HepG2 (cell line): ENCODE measurements around the gene SERPINA3. TPM values are rescaled to one million over a fixed set of nuclear protein-coding genes. Genes with fewer than 3 reads are reported as not detected.

Source experiments
- ATF3 ChIP-seq: sonication (generic); formaldehyde crosslinking; IDR thresholded peaks from 2 replicates; pipeline ENCODE4 v1.4.0; 2020; ENCODE audit warnings: missing genetic modification reagents
- ATRX ChIP-seq: sonication (generic); formaldehyde crosslinking; IDR thresholded peaks from 2 replicates; pipeline ENCODE4 v1.4.0; 2020; ENCODE audit warnings: missing genetic modification reagents, borderline replicate concordance
- BORCS8-MEF2B ChIP-seq: sonication (generic); formaldehyde crosslinking; IDR thresholded peaks from 2 replicates; pipeline ENCODE4 v1.8.0; 2022; ENCODE audit warnings: mild to moderate bottlenecking, missing genetic modification reagents
- CHD4 ChIP-seq: fragments of 200-600 bp; sonication (generic); IDR thresholded peaks from 2 replicates; pipeline ENCODE4 v1.7.0; 2017; ENCODE audit warnings: mild to moderate bottlenecking, low read length, borderline replicate concordance
- DR1 ChIP-seq: sonication (generic); formaldehyde crosslinking; IDR thresholded peaks from 2 replicates; pipeline ENCODE4 v1.8.0; 2021; ENCODE audit warnings: mild to moderate bottlenecking, missing genetic modification reagents, inconsistent platforms
- EED ChIP-seq: sonication (generic); formaldehyde crosslinking; IDR thresholded peaks from 2 replicates; pipeline ENCODE4 v1.5.0; 2020; ENCODE audit warnings: mild to moderate bottlenecking, missing genetic modification reagents
- GFI1 ChIP-seq: sonication (generic); formaldehyde crosslinking; IDR thresholded peaks from 2 replicates; pipeline ENCODE4 v1.5.0; 2020; ENCODE audit warnings: missing genetic modification reagents, mild to moderate bottlenecking, borderline replicate concordance
- HIVEP1 ChIP-seq: sonication (generic); formaldehyde crosslinking; IDR thresholded peaks from 2 replicates; pipeline ENCODE4 v1.4.0; 2020; ENCODE audit warnings: mild to moderate bottlenecking, missing genetic modification reagents
- HMGXB4 ChIP-seq, 2 experiments: sonication (generic) in 1 of 2; formaldehyde crosslinking in 1 of 2; IDR thresholded peaks; 2 replicates each; pipeline versions ENCODE4 v1.4.0 to v1.6.1; 2018 to 2020; ENCODE audit warnings: missing genetic modification reagents in 2 of 2, borderline replicate concordance in 1 of 2, low read depth in 1 of 2, mild to moderate bottlenecking in 1 of 2, missing biosample characterization in 1 of 2
- NFAT5 ChIP-seq: sonication (generic); formaldehyde crosslinking; IDR thresholded peaks from 2 replicates; pipeline ENCODE4 v1.4.0; 2020; ENCODE audit warnings: missing genetic modification reagents
- ZBTB7B ChIP-seq: sonication (generic); formaldehyde crosslinking; IDR thresholded peaks from 2 replicates; pipeline ENCODE4 v1.4.0; 2020; ENCODE audit warnings: missing genetic modification reagents
- ZNF232 ChIP-seq: sonication (generic); formaldehyde crosslinking; IDR thresholded peaks from 2 replicates; pipeline ENCODE4 v1.4.0; 2020; ENCODE audit warnings: missing genetic modification reagents, borderline replicate concordance
- polyA plus RNA-seq, 8 experiments: library from polyadenylated mRNA; depleted of rRNA in 3 of 8; stranded (reverse) in 7 of 8; unstranded in 1 of 8; fragments of >200 nt; fragmentation: Illumina TruSeq in 4 of 8; extraction: Trizol in 4 of 8; gene quantifications; 2 replicates each; pipeline versions ENCODE4 v1.2.1 to v1.2.3, GENCODE V29; 2011 to 2016; ENCODE audit warnings: low read depth in 4 of 8, missing spikeins in 1 of 8, mixed read lengths in 1 of 8; ENCODE audit not compliant: insufficient read depth in 1 of 8
- total RNA-seq, 5 experiments: library from RNA; depleted of rRNA; stranded (reverse); fragments of >200 nt; fragmentation: Illumina TruSeq; extraction: Trizol; gene quantifications; 2 replicates each; pipeline ENCODE4 v1.2.3, GENCODE V29; 2016; ENCODE audit warnings: low read depth in 1 of 5
- TF ChIP-seq, protein P1 (sequence below): sonication (generic); formaldehyde crosslinking; IDR thresholded peaks from 2 replicates; pipeline ENCODE4 v1.4.0; 2020; ENCODE audit warnings: missing genetic modification reagents, borderline replicate concordance
- TF ChIP-seq, protein P2 (sequence below): sonication (generic); formaldehyde crosslinking; IDR thresholded peaks from 2 replicates; pipeline ENCODE4 v1.4.0; 2020; ENCODE audit warnings: missing genetic modification reagents
- TF ChIP-seq, protein P3 (sequence below): sonication (generic); formaldehyde crosslinking; IDR thresholded peaks from 2 replicates; pipeline ENCODE4 v1.8.0; 2022; ENCODE audit warnings: missing genetic modification reagents, mild to moderate bottlenecking, moderate library complexity, borderline replicate concordance

SERPINA3 gene
- total and polyA plus RNA-seq, 2 of the 13 experiments (the other 11 are each of a cell fraction or from before 2014, with no cell fraction given) = 825 to 2,200 TPM

- TF ChIP-seq NFAT5 (CRISPR knock-in tag) (no peak), DR1 (CRISPR knock-in tag) (no peak), ATF3 (CRISPR knock-in tag) (no peak), HIVEP1 (CRISPR knock-in tag) (no peak), HMGXB4 (CRISPR knock-in tag; IDR thresholded peaks at IDR 0.05; ENCODE audit: borderline replicate concordance in 1 of 2, low read depth in 1 of 2) (0 out of 4 replicates have a peak, but pooled peaks of 1 of the 2 experiments have one; percentile 18), EED (no peak), GFI1 (no peak), ATRX (CRISPR knock-in tag) (no peak), ZBTB7B (CRISPR knock-in tag) (0 out of 2 replicates have a peak, but pooled peaks have one; percentile 22), ZNF232 (CRISPR knock-in tag) (no peak), BORCS8-MEF2B (CRISPR knock-in tag) (no peak), CHD4 (no peak)
- TF ChIP-seq, protein P1, sequence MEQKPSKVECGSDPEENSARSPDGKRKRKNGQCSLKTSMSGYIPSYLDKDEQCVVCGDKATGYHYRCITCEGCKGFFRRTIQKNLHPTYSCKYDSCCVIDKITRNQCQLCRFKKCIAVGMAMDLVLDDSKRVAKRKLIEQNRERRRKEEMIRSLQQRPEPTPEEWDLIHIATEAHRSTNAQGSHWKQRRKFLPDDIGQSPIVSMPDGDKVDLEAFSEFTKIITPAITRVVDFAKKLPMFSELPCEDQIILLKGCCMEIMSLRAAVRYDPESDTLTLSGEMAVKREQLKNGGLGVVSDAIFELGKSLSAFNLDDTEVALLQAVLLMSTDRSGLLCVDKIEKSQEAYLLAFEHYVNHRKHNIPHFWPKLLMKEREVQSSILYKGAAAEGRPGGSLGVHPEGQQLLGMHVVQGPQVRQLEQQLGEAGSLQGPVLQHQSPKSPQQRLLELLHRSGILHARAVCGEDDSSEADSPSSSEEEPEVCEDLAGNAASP (CRISPR knock-in tag) = no peak
- TF ChIP-seq, protein P2, sequence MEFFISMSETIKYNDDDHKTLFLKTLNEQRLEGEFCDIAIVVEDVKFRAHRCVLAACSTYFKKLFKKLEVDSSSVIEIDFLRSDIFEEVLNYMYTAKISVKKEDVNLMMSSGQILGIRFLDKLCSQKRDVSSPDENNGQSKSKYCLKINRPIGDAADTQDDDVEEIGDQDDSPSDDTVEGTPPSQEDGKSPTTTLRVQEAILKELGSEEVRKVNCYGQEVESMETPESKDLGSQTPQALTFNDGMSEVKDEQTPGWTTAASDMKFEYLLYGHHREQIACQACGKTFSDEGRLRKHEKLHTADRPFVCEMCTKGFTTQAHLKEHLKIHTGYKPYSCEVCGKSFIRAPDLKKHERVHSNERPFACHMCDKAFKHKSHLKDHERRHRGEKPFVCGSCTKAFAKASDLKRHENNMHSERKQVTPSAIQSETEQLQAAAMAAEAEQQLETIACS = no peak
- TF ChIP-seq, protein P3, sequence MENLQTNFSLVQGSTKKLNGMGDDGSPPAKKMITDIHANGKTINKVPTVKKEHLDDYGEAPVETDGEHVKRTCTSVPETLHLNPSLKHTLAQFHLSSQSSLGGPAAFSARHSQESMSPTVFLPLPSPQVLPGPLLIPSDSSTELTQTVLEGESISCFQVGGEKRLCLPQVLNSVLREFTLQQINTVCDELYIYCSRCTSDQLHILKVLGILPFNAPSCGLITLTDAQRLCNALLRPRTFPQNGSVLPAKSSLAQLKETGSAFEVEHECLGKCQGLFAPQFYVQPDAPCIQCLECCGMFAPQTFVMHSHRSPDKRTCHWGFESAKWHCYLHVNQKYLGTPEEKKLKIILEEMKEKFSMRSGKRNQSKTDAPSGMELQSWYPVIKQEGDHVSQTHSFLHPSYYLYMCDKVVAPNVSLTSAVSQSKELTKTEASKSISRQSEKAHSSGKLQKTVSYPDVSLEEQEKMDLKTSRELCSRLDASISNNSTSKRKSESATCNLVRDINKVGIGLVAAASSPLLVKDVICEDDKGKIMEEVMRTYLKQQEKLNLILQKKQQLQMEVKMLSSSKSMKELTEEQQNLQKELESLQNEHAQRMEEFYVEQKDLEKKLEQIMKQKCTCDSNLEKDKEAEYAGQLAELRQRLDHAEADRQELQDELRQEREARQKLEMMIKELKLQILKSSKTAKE = no peak
Observed at GRCh38 chr14:94638961-94639817, 27.0 kb downstream of the SERPINA3 start (continued).
